Neuronal stem cell (in vitro differentiated cells): Measurements from ENCODE around the gene SUMO1.

Experiments
- DNase-seq: peaks from one replicate; pipeline ENCODE4 v3.0.0-alpha.2; 2013; ENCODE audit warnings: low spot score
- H2AFZ ChIP-seq: one replicate; pipeline ENCODE4 v1.6.1; 2013; ENCODE audit warnings: mild to moderate bottlenecking, low read length, inconsistent platforms
- H2AK5ac ChIP-seq: 2 replicates; pipeline ENCODE4 v1.6.1; 2013; ENCODE audit warnings: low read depth, mild to moderate bottlenecking, inconsistent platforms, low read length, moderate library complexity, mixed read lengths
- H2BK120ac ChIP-seq: 2 replicates; pipeline ENCODE4 v1.6.1; 2013; ENCODE audit warnings: low read depth, mild to moderate bottlenecking, inconsistent platforms, low read length, moderate library complexity, mixed read lengths
- H2BK12ac ChIP-seq: one replicate; pipeline ENCODE4 v1.6.1; 2013; ENCODE audit warnings: low read length, inconsistent platforms
- H2BK15ac ChIP-seq: 2 replicates; pipeline ENCODE4 v1.6.1; 2013; ENCODE audit warnings: mild to moderate bottlenecking, low read length, inconsistent platforms, mixed read lengths
- H2BK5ac ChIP-seq: one replicate; pipeline ENCODE4 v1.6.1; 2013; ENCODE audit warnings: inconsistent platforms, mild to moderate bottlenecking, low read length, moderate library complexity
- H3K14ac ChIP-seq: one replicate; pipeline ENCODE4 v1.6.1; 2013; ENCODE audit warnings: low read length, inconsistent platforms
- H3K18ac ChIP-seq: 2 replicates; pipeline ENCODE4 v1.6.1; 2013; ENCODE audit warnings: low read length, inconsistent platforms
- H3K23ac ChIP-seq: 2 replicates; pipeline ENCODE4 v1.6.1; 2013; ENCODE audit warnings: low read depth, mild to moderate bottlenecking, mixed read lengths, low read length, inconsistent platforms; ENCODE audit not compliant: poor library complexity
- H3K27ac ChIP-seq: replicated peaks from 3 replicates; pipeline ENCODE4 v1.5.1; 2013; ENCODE audit warnings: low read length, inconsistent platforms
- H3K27me3 ChIP-seq, 3 experiments: 2 replicates each; pipeline ENCODE4 v1.6.1; 2013; ENCODE audit warnings: low read length in 3 of 3, mild to moderate bottlenecking in 2 of 3, inconsistent platforms in 1 of 3, low read depth in 1 of 3, mixed read lengths in 1 of 3, moderate library complexity in 1 of 3; ENCODE audit not compliant: control insufficient read depth in 3 of 3, insufficient read depth in 3 of 3
- H3K36me3 ChIP-seq, 2 donors: replicated peaks in 1 of 2; 2 replicates each; pipeline ENCODE4 v1.6.1; 2013; ENCODE audit warnings: low read length in 2 of 2; ENCODE audit not compliant: control insufficient read depth in 2 of 2, insufficient read depth in 2 of 2
- H3K4ac ChIP-seq: 2 replicates; pipeline ENCODE4 v1.6.1; 2013; ENCODE audit warnings: inconsistent platforms, mild to moderate bottlenecking, low read length, moderate library complexity
- H3K4me1 ChIP-seq, 2 donors: 1 replicate in 1 of 2; 2 replicates in 1 of 2; pipeline ENCODE4 v1.6.1; 2013; ENCODE audit warnings: low read length in 2 of 2, low read depth in 1 of 2; ENCODE audit not compliant: control insufficient read depth in 2 of 2, insufficient read depth in 1 of 2
- H3K4me2 ChIP-seq: one replicate; pipeline ENCODE4 v1.6.1; 2013; ENCODE audit warnings: mild to moderate bottlenecking, low read length, inconsistent platforms; ENCODE audit not compliant: insufficient read depth, poor library complexity, severe bottlenecking
- H3K4me3 ChIP-seq, 2 donors: 2 replicates each; pipeline ENCODE4 v1.5.1; 2013; ENCODE audit warnings: low read length in 2 of 2, mild to moderate bottlenecking in 2 of 2, inconsistent platforms in 1 of 2, moderate library complexity in 1 of 2
- H3K79me1 ChIP-seq: one replicate; pipeline ENCODE4 v1.6.1; 2013; ENCODE audit warnings: low read depth, mild to moderate bottlenecking, inconsistent platforms, low read length, moderate library complexity
- H3K9ac ChIP-seq: one replicate; pipeline ENCODE4 v1.6.1; 2013; ENCODE audit warnings: mild to moderate bottlenecking, low read depth, low read length, inconsistent platforms; ENCODE audit not compliant: poor library complexity
- H3K9me3 ChIP-seq, 2 donors: replicated peaks in 1 of 2; 2 replicates each; pipeline versions ENCODE3 to v1.6.1; 2013; ENCODE audit warnings: low read length in 2 of 2, mild to moderate bottlenecking in 2 of 2, inconsistent platforms in 1 of 2, low read depth in 1 of 2, mixed read lengths in 1 of 2, moderate library complexity in 1 of 2; ENCODE audit not compliant: control insufficient read depth in 2 of 2, insufficient read depth in 1 of 2
- H4K8ac ChIP-seq: one replicate; pipeline ENCODE4 v1.6.1; 2013; ENCODE audit warnings: low read depth, mild to moderate bottlenecking, inconsistent platforms, low read length, moderate library complexity
- H4K91ac ChIP-seq: one replicate; pipeline ENCODE4 v1.6.1; 2013; ENCODE audit warnings: low read length, low read depth, mild to moderate bottlenecking, inconsistent platforms; ENCODE audit not compliant: poor library complexity
- WGBS, 2 donors: extraction: QIAGEN DNeasy Blood & Tissue Kit; methylation state at CpG; one replicate each; pipeline ENCODE4 v1.1.7; 2013; ENCODE audit warnings: missing lambda C conversion rate in 2 of 2, mixed read lengths in 1 of 2; ENCODE audit not compliant: insufficient read length in 2 of 2, insufficient replicate concordance in 1 of 2; ENCODE audit errors: extremely low coverage in 2 of 2; 5-methylcytosine and 5-hydroxymethylcytosine counted together

The SUMO1 gene

GRCh38 chr2:202187570-202187969, 50.8 kb downstream of the SUMO1 start:
- Histone ChIP-seq H3K14ac (no peak overlapping the region), H4K91ac (no peak overlapping the region), H3K9ac (no peak overlapping the region), H3K27ac (no peak overlapping the region), H4K8ac (no peak overlapping the region), H3K23ac (no peak overlapping the region), H3K4me1 (no peaks in the 10 kb centered on the region), H2BK120ac (no peak overlapping the region), H2BK5ac (no peak overlapping the region), H2BK12ac (no peak overlapping the region), H3K27me3 (no peaks in the 10 kb centered on the region), H3K4ac (no peak overlapping the region), H2AK5ac (no peak overlapping the region), H2AFZ (no peak overlapping the region), H3K9me3 (no peaks in the 10 kb centered on the region), H3K79me1 (no peaks in the 10 kb centered on the region), H3K4me2 (no peak overlapping the region), H3K4me3 (no peak overlapping the region), H2BK15ac (no peak overlapping the region), H3K36me3 (no peaks in the 10 kb centered on the region), H3K18ac (no peak overlapping the region)
- no peak for DNase-seq
- WGBS, 2 donors, result no CpG with 5 or more reads among the region's 1 CpG

- no peak overlapping the region for H4K91ac ChIP-seq
- H2AFZ ChIP-seq, result no peak overlapping the region
- no peak overlapping the region for H2AK5ac ChIP-seq
- no peak overlapping the region for H3K18ac ChIP-seq
- no peaks in the 10 kb centered on the region for H3K9me3 ChIP-seq
- H2BK5ac ChIP-seq, result no peak overlapping the region
- no peak overlapping the region for H3K27ac ChIP-seq
- H3K23ac ChIP-seq, result no peak overlapping the region
- H3K4me3 ChIP-seq, result no peak overlapping the region
- H3K4ac ChIP-seq, result no peak overlapping the region
- H2BK15ac ChIP-seq, result no peak overlapping the region
- H2BK120ac ChIP-seq, result no peak overlapping the region
- no peaks in the 10 kb centered on the region for H3K79me1 ChIP-seq
- WGBS, 2 donors, result no CpG with 5 or more reads among the region's 4 CpGs
- H3K14ac ChIP-seq, result no peak overlapping the region
- H3K36me3 ChIP-seq, result no peaks in the 10 kb centered on the region
- H3K4me2 ChIP-seq, result no peak overlapping the region
- H4K8ac ChIP-seq, result no peak overlapping the region
- no peaks in the 10 kb centered on the region for H3K4me1 ChIP-seq
- no peaks in the 10 kb centered on the region for H3K27me3 ChIP-seq
- H3K9ac ChIP-seq, result no peak overlapping the region
- no peak overlapping the region for H2BK12ac ChIP-seq
- DNase-seq, result no peak
Measured at GRCh38 chr2:202186641-202187202, 51.7 kb downstream of the SUMO1 start.

GRCh38 chr2:202185156-202185555, 53.2 kb downstream of the SUMO1 start:
- H3K9me3 ChIP-seq, result no peaks in the 10 kb centered on the region
- H4K91ac ChIP-seq, result no peak overlapping the region
- no peak overlapping the region for H2BK5ac ChIP-seq
- H3K9ac ChIP-seq, result no peak overlapping the region
- no peak overlapping the region for H3K18ac ChIP-seq
- H3K4me3 ChIP-seq, result no peak overlapping the region
- no peak overlapping the region for H2BK15ac ChIP-seq
- no peak overlapping the region for H2BK12ac ChIP-seq
- H3K23ac ChIP-seq, result no peak overlapping the region
- no peaks in the 10 kb centered on the region for H3K36me3 ChIP-seq
- no peak overlapping the region for H2AK5ac ChIP-seq
- H3K27ac ChIP-seq, result no peak overlapping the region
- peaks cover 0 to 3% (median 0%) of the 10 kb centered on the region in 3 experiments for H3K27me3 ChIP-seq
- no peak overlapping the region for H2BK120ac ChIP-seq
- H3K4ac ChIP-seq, result no peak overlapping the region
- no CpG with 5 or more reads among the region's 6 CpGs for WGBS, 2 donors
- no peaks in the 10 kb centered on the region for H3K4me1 ChIP-seq
- no peak overlapping the region for H4K8ac ChIP-seq
- H3K79me1 ChIP-seq, result no peaks in the 10 kb centered on the region
- DNase-seq, result no peak
- H3K4me2 ChIP-seq, result no peak overlapping the region
- no peak overlapping the region for H2AFZ ChIP-seq
- no peak overlapping the region for H3K14ac ChIP-seq

GRCh38 chr2:202184557-202184956, 53.8 kb downstream of the SUMO1 start:
- Histone ChIP-seq H3K27ac (no peak overlapping the region), H2AK5ac (no peak overlapping the region), H3K36me3 (no peaks in the 10 kb centered on the region), H3K23ac (no peak overlapping the region), H3K79me1 (no peaks in the 10 kb centered on the region), H4K8ac (no peak overlapping the region), H2BK12ac (no peak overlapping the region), H2BK15ac (no peak overlapping the region), H3K27me3 (peaks cover 0 to 3% (median 0%) of the 10 kb centered on the region in 3 experiments), H3K9me3 (no peaks in the 10 kb centered on the region), H3K4me3 (no peak overlapping the region), H4K91ac (no peak overlapping the region), H3K4ac (no peak overlapping the region), H3K4me1 (no peaks in the 10 kb centered on the region), H2AFZ (no peak overlapping the region), H3K18ac (no peak overlapping the region), H3K4me2 (no peak overlapping the region), H3K9ac (no peak overlapping the region), H3K14ac (no peak overlapping the region), H2BK5ac (no peak overlapping the region), H2BK120ac (no peak overlapping the region)
- WGBS, 2 donors, result no CpG with 5 or more reads among the region's 2 CpGs
- DNase-seq, result no peak
